Muscle layer of colon (tissue), 2 donors: Measurements from ENCODE around the gene AP5B1.

Experiments
- H3K27ac ChIP-seq: one replicate; pipeline ENCODE4 v1.7.0; 2013; ENCODE audit warnings: low read depth, mild to moderate bottlenecking, low read length, moderate library complexity
- H3K27me3 ChIP-seq, 2 donors: one replicate each; pipeline ENCODE4 v1.7.0; 2013; ENCODE audit warnings: low read length in 2 of 2, mild to moderate bottlenecking in 2 of 2; ENCODE audit not compliant: insufficient read depth in 2 of 2, control insufficient read depth in 1 of 2
- H3K36me3 ChIP-seq: one replicate; pipeline ENCODE4 v1.7.0; 2013; ENCODE audit warnings: mild to moderate bottlenecking, low read length; ENCODE audit not compliant: insufficient read depth
- H3K4me1 ChIP-seq: one replicate; pipeline ENCODE4 v1.7.0; 2013; ENCODE audit warnings: mild to moderate bottlenecking, low read length; ENCODE audit not compliant: insufficient read depth
- H3K4me3 ChIP-seq, 2 donors: one replicate each; pipeline ENCODE4 v1.7.0; 2013; ENCODE audit warnings: low read length in 2 of 2, low read depth in 1 of 2, mild to moderate bottlenecking in 1 of 2, moderate library complexity in 1 of 2
- H3K9ac ChIP-seq: one replicate; pipeline ENCODE4 v1.7.0; 2013; ENCODE audit warnings: low read length
- H3K9me3 ChIP-seq: one replicate; pipeline ENCODE4 v1.7.0; 2013; ENCODE audit warnings: mild to moderate bottlenecking, low read length
- donor health status: abdominal sarcoma.
- donor health status: Adenocarcinoma of cecum.

Gene AP5B1

DNA sequence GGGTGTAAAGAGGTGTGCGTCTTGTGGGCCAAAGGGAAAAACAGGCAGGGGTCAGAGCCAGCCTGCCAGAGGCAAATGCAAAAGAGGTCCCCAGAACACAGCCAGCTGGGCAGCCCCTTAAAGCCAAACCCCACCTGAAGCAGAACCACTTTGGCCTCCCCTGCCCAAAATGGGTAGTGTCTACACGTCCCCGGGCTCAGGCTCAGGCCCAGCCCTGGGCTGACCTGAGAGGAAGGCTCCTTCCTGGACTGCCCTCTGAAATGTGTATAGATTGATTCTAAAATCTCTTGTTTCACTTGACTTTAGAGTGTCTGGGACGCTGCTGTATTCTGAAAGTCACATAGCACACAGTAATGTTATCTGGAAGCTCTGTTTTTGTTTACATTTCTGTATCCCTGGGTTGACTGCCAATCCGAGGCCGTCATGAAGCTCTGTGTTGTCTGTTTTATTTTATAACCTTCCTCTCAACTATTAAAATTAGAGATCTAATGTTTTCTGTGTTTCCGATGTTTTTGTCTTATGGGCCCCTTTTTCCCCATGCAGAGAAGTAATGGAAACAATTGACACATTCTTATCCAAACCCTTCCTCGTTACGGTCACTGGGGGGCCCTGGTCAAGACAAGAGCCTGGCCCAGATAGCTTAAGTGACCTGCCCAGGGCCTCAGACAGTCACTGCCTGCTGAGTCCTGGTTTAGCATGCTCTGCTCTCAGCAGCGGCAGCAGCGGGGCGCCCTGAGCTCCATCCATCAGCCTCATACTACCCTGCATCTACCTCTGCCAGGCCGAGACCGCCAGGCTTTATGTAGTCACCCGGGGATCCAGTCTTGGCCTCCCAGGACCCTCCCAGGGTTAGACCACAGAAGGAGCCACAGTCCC, 16.2 kb upstream of the AP5B1 start:
- H3K27me3 ChIP-seq = peaks cover 18 to 40% of the 10 kb centered on the region in 2 donors
- H3K4me1 ChIP-seq = no peaks in the 10 kb centered on the region
- H3K36me3 ChIP-seq = no peaks in the 10 kb centered on the region
- H3K27ac ChIP-seq = no peak overlapping the region
- H3K9ac ChIP-seq = no peak overlapping the region
- no peak overlapping the region for H3K4me3 ChIP-seq
- H3K9me3 ChIP-seq = no peaks in the 10 kb centered on the region

DNA sequence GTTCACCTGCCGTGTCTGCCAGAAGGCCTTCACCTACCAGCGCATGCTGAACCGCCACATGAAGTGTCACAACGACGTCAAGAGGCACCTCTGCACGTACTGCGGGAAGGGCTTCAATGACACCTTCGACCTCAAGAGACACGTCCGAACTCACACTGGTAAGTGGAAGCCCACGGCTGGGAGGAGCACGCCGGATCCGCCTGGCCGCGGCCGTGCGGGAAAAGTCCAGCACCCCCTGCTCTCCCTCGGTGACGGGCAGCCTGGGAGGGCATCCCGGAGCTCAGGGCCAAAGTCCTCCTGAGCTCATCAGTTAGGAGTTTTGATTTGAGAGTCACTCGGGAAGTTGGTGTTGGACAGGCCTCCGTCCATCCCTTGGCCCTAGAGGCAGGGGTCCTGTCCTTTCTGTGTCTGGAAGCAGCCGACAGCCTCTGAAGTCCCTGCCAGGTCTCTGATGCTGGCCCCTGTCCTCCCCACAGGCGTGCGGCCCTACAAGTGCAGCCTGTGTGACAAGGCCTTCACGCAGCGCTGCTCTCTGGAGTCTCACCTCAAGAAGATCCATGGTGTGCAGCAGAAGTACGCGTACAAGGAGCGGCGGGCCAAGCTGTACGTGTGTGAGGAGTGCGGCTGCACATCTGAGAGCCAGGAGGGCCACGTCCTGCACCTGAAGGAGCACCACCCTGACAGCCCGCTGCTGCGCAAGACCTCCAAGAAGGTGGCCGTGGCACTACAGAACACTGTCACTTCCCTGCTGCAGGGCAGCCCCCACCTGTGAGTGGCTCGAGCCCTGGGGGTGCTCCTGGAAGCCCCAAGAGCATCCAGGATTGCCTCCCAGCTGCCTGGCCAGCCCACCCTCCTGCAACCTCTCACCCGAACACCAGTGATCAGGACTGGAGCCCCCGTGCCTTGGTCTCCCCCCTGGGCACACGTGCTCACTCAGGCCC, 14.1 kb upstream of the AP5B1 start:
- H3K9me3 ChIP-seq = no peaks in the 10 kb centered on the region

DNA sequence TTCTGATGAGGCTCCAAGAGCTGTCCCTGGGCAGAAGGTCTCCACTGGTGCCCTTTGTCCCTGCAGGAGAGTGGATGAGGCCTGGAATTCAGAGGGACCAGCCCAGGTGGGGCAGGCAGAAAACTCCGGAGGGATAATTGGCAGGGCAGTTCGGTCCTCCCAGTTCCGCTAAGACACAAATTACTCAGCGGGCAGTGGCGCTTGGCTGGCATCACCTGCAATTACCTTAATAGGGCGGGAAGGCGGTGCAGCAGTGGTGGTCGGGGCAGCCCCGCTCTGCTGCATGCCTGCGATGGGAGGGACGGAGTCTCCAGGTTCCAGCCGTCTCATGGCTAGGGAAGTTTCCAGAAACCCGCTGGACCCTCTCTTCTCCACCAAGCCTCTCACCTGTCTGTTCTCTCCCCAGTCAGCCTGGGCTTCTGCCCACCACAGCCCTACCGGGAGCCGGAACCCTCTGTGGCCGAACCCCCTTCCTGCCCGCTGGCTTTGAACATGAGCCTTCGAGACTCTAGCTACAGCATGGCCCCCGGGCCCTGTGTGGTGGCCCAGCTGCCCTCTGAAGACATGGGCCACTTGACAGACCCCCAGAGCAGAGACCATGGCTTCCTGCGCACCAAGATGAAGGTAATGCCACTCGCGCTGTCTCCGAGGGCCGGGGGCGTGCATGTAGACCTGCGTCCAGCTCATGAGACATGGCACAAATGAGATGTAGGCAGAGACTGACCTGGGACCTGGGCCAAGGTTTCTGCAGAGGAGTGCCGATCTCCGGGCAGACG, 13.0 kb upstream of the AP5B1 start:
- peaks cover 19 to 26% of the 10 kb centered on the region in 2 donors for H3K27me3 ChIP-seq
- no peaks in the 10 kb centered on the region for H3K36me3 ChIP-seq
- no peak overlapping the region for H3K4me3 ChIP-seq
- H3K9ac ChIP-seq = no peak overlapping the region
- H3K27ac ChIP-seq = no peak overlapping the region
- H3K4me1 ChIP-seq = no peaks in the 10 kb centered on the region
- no peaks in the 10 kb centered on the region for H3K9me3 ChIP-seq

More for the DNA sequence above, 14.1 kb upstream of the AP5B1 start:
- H3K27ac ChIP-seq = no peak overlapping the region
- no peaks in the 10 kb centered on the region for H3K4me1 ChIP-seq
- no peak overlapping the region for H3K9ac ChIP-seq
- H3K4me3 ChIP-seq = no peak overlapping the region
- H3K27me3 ChIP-seq = peaks cover 15 to 27% of the 10 kb centered on the region in 2 donors
- H3K36me3 ChIP-seq = no peaks in the 10 kb centered on the region

DNA sequence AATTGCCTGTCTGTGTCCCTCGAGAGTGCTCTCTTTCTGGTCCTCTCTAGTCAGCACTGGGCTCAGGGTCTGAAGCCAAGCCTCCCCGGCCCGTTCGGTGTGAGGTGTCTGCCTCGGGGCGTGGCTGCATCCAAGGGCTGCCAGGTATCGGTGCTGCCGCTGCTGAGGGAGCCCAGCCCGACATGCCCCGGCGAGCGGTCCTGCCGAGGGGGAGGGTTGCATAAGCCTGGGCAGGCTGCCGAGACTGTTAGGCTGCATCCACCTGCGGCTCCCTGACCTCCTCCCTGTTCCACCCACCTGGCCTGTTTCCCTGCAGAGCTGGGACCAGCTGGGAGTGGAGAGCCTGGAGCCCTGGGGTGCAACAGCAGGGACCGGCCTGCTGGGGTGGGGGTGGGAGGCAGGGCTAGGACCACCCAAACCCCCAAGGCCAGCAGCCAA, 12.4 kb upstream of the AP5B1 start:
- Histone ChIP-seq H3K9me3 (no peaks in the 10 kb centered on the region), H3K36me3 (no peaks in the 10 kb centered on the region), H3K27ac (no peak overlapping the region), H3K27me3 (peaks cover 22 to 27% of the 10 kb centered on the region in 2 donors), H3K9ac (no peak overlapping the region), H3K4me3 (no peak overlapping the region), H3K4me1 (peaks cover 2% of the 10 kb centered on the region)

DNA sequence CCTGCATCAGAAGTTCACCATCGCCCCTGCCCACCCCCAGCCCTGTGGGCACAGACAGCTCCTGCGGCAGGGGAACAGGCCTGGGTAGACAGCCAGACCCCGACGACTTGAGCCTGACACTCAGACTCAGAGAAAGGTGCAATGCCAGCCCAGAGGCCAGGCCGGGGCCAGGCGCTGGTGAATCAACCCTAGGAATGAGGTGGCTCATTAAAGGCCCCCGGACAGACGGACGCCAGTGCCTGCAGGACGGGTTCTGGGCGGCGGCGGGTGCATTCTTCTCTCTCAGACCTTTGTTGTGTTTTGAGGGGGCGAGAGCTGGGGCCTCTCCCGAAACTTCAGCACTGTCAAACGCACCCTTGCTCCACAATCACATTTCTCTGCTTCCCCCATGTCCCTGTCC, 11.7 kb upstream of the AP5B1 start:
- peaks cover 20 to 27% of the 10 kb centered on the region in 2 donors for H3K27me3 ChIP-seq
- H3K9me3 ChIP-seq = no peaks in the 10 kb centered on the region
- no peaks in the 10 kb centered on the region for H3K36me3 ChIP-seq
- H3K4me3 ChIP-seq = no peak overlapping the region
- H3K4me1 ChIP-seq = peaks cover 8% of the 10 kb centered on the region
- no peak overlapping the region for H3K9ac ChIP-seq
- no peak overlapping the region for H3K27ac ChIP-seq

DNA sequence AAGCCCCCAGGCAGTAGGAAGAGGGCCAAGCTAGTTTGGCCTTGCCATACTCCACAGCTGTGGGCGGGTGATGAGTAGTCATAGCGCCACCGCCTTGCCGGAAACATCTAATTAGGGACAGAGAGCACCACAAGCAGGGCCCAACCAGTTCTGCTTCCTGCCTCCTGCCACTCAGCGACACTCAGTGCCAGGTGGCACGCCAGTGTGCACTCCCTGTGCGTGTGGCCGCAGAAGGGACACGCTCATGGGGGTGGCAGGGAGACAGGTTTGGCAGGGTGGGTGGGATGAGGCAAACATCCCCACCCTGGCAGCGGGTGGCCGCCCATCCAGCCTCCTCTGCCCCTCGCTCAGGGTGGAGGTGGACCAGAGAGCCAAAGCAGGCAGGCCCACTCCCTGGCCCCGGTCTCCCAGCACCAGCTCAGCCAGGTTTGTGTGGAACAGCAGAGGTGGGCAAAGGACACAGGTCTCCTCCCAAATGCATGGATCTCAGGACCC, 11.0 kb upstream of the AP5B1 start:
- H3K4me3 ChIP-seq = no peak overlapping the region
- H3K4me1 ChIP-seq = peaks cover 8% of the 10 kb centered on the region
- no peak overlapping the region for H3K9ac ChIP-seq
- H3K9me3 ChIP-seq = no peaks in the 10 kb centered on the region
- H3K27me3 ChIP-seq = peaks cover 15 to 26% of the 10 kb centered on the region in 2 donors
- no peaks in the 10 kb centered on the region for H3K36me3 ChIP-seq
- no peak overlapping the region for H3K27ac ChIP-seq

DNA sequence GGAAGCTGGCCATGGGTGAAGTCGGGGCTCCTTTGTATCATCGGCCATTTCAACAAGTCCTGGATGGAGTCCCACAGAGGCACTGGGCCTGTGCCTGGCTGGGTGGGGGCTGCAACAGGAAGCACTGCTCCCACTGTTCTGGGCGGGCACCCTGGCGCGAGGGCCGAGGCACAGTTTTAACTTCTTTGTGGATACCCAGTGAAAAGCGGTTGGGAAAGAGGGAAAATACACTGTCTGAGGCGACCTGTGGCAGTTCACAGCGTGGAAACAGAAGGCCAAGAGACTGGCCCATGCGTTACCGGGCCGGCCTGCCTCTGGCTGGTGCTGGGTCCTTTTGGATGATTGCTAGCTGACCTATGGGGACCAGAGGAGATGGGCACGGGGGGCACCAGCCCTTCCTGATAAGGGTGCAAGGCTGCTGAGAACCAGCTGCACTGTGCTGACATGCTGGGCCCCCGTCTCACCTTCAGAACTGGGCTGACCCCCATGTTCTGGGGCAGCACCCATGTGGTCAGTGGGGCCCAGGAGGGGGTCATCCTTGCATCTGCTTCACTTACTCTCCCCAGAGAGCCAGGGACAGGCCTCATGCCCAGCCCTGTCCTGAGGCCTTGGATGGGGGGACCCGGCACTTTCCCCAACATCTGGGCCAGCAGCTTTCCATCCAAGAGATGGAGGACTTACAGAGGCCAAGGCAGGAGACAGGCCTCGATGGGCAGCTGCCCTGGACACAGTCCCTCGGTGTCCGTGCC, 10.3 kb upstream of the AP5B1 start:
- H3K9ac ChIP-seq = no peak overlapping the region
- H3K9me3 ChIP-seq = no peaks in the 10 kb centered on the region
- H3K27ac ChIP-seq = no peak overlapping the region
- H3K4me3 ChIP-seq = no peak overlapping the region
- H3K36me3 ChIP-seq = no peaks in the 10 kb centered on the region
- H3K4me1 ChIP-seq = peaks cover 11% of the 10 kb centered on the region
- H3K27me3 ChIP-seq = peaks cover 21 to 31% of the 10 kb centered on the region in 2 donors

DNA sequence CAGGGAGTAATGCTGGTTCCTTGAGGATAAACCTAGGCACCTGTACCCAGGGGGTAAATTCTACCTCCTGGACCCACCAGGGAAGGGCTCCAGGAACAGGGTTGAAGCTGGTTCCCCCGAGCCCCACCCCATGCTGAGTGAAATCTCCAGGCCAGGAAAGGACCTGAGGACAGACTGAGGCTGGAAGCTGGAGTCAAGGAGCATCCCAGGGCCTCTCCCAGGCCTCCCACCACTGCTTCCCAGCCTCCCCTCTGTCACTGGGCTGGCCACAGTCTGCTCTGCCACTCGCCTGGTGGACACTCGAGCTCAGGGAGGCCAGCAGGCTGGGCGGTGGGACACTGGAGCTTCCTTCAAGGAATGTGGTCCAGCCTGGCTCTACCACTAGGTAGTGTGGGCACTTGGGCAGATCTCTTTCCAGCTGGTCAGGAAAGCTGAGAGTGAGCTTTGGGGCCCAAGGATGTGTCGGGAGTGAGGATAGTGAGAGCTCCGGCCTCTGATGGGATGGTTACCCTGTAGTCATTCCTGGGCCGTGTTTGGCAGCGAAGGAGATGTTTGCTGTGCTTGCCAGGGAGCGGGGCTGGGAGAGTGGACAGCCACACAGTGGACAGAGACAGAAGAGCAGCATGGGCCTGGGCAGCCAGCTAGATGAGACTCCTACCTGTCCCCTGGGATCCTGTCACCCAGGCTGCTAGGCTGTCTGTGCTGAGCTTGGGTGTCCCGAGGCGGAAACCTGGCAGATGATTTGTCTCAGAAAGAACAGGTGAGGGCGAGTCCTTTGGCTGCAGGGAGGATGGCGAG, 9.5 kb upstream of the AP5B1 start:
- Histone ChIP-seq H3K27ac (no peak overlapping the region), H3K4me3 (no peak overlapping the region), H3K36me3 (no peaks in the 10 kb centered on the region), H3K9me3 (no peaks in the 10 kb centered on the region), H3K27me3 (peaks cover 28 to 35% of the 10 kb centered on the region in 2 donors), H3K9ac (no peak overlapping the region), H3K4me1 (peaks cover 11% of the 10 kb centered on the region)

DNA sequence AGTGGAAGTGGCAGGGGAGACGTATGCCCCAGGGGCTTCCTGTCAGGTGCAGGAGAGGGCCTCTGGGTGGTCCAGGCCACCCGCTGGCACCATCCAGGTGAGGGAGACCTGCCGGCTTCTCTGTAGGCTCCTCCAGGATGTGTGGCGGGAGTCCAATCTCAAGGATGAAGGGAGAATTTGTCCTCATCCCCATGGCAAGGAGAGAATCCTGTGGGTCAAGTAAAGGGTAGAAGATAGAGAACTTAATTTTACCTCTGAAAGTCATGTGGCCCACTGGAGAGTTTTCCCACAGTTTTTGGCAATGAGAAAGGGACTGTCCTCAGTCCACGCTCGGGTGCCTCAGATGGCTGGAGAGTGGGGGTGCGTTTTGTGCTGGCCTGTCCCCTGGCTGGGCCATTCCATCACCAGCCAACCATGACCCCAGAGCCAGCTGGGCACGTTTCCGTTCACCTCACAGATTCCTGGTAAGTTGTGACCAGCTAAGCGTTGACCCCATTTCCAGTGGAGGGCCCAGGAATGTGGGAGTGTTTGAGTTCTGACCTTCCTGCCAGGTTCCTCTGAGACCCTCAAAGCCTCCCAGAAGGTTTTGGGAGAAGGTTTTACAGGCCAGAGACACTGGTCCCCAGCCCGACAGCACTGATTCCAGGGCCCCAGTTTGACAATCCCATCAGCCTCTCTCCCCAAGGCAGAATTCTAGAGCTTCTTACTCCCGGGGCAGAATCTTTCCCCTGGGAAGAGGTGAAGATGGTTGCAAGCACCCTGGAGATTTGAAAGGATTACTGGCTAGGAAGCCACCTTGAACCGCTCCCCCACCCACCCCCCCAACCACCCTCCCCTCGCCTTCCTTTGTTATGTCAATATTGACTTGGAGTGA, 8.7 kb upstream of the AP5B1 start:
- Histone ChIP-seq H3K9me3 (no peaks in the 10 kb centered on the region), H3K4me1 (peaks cover 11% of the 10 kb centered on the region), H3K36me3 (no peaks in the 10 kb centered on the region), H3K27me3 (peaks cover 32 to 35% of the 10 kb centered on the region in 2 donors), H3K27ac (no peak overlapping the region), H3K4me3 (no peak overlapping the region), H3K9ac (no peak overlapping the region)
